HepG2 (cell line): ENCODE results near the gene ANKUB1. TPM values are rescaled to one million over a fixed set of nuclear protein-coding genes. Genes with fewer than 3 reads are reported as not detected.

ENCODE experiments used
- ATAC-seq: fragments of 200-7000 bp; cut with Tn5 transposase; 3 replicates; pipeline ENCODE4 v1.9.1; 2020; ENCODE audit warnings: mild to moderate bottlenecking, moderate library complexity
- BruUV-seq: library from RNA; stranded (reverse); fragments of 400-500 nt; replicated peaks from 2 replicates; lab custom pipeline; 2021; lab: Mats Ljungman, UMichigan
- CTCF ChIA-PET: fragments of 300-600 bp; formaldehyde crosslinking; extraction: SDS; loops from one replicate; lab custom pipeline; 2021; ENCODE audit warnings: low total read pairs, inconsistent platforms, low intra/inter-chr PET ratio; lab: Yijun Ruan, JAX
- POLR2A ChIA-PET: fragments of 350-600 bp; sonication (Branson Sonifier 250); formaldehyde crosslinking; loops from one replicate; lab custom pipeline; 2020; ENCODE audit warnings: antibody characterized with exemption, inconsistent platforms; lab: Yijun Ruan, JAX
- DNase-seq: peaks from one replicate; pipeline ENCODE4 v3.0.0-alpha.2; 2015; ENCODE audit warnings: low spot score
- FAIRE-seq: peaks from 3 replicates; lab custom pipeline; 2011; peaks lifted over from hg19 to GRCh38; lab: Jason Lieb, UNC
- H2AFZ ChIP-seq: one replicate; pipeline ENCODE4 v1.6.1; 2011; ENCODE audit warnings: low read length, inconsistent platforms
- H3K27ac ChIP-seq: fragments of 300-600 bp; 3 replicates; pipeline ENCODE4 v1.8.0; 2011; ENCODE audit warnings: mixed run types, mild to moderate bottlenecking, mixed read lengths, low read length, inconsistent platforms; ENCODE audit not compliant: insufficient read depth; ENCODE audit errors: extremely low read length
- H3K27me3 ChIP-seq, 2 experiments: fragments of 200-600 bp in 1 of 2; 2 replicates in 1 of 2; 3 replicates in 1 of 2; pipeline versions ENCODE4 v1.6.0 to v1.8.0; 2011; ENCODE audit warnings: low read length in 2 of 2, mild to moderate bottlenecking in 2 of 2, moderate library complexity in 2 of 2, inconsistent platforms in 1 of 2; ENCODE audit not compliant: insufficient read depth in 2 of 2, control insufficient read depth in 1 of 2
- H3K36me3 ChIP-seq, 2 experiments: fragments of 200-600 bp in 1 of 2; replicated peaks in 1 of 2; 2 replicates in 1 of 2; 3 replicates in 1 of 2; pipeline versions ENCODE4 v1.5.1 to v1.8.0; 2011; ENCODE audit warnings: low read length in 2 of 2, inconsistent platforms in 1 of 2; ENCODE audit not compliant: insufficient read depth in 2 of 2, control insufficient read depth in 1 of 2
- H3K4me1 ChIP-seq: 2 replicates; pipeline ENCODE4 v1.5.1; 2012; ENCODE audit warnings: low read length, inconsistent platforms; ENCODE audit not compliant: insufficient read depth
- H3K4me2 ChIP-seq: 2 replicates; pipeline ENCODE4 v1.6.0; 2011; ENCODE audit warnings: low read depth, low read length, inconsistent platforms
- H3K4me3 ChIP-seq, 3 experiments: fragments of 200-600 bp in 1 of 3; sonication (generic), shearing (Covaris generic) in 1 of 3; replicated peaks in 1 of 3; 2 replicates each; pipeline ENCODE4 v1.5.1; 2011 to 2016; ENCODE audit warnings: low read length in 3 of 3, inconsistent platforms in 2 of 3, low read depth in 2 of 3, mild to moderate bottlenecking in 2 of 3, control low read depth in 1 of 3, mixed read lengths in 1 of 3; ENCODE audit not compliant: insufficient read depth in 1 of 3
- H3K79me2 ChIP-seq: one replicate; pipeline ENCODE4 v1.6.1; 2011; ENCODE audit warnings: low read length, inconsistent platforms; ENCODE audit not compliant: insufficient read depth
- H3K9ac ChIP-seq: 2 replicates; pipeline ENCODE4 v1.6.0; 2011; ENCODE audit warnings: mild to moderate bottlenecking, low read depth, low read length, inconsistent platforms; ENCODE audit not compliant: insufficient read depth
- H3K9me3 ChIP-seq: 2 replicates; pipeline ENCODE4 v1.5.1; 2012; ENCODE audit warnings: mild to moderate bottlenecking, low read length
- H4K20me1 ChIP-seq: 2 replicates; pipeline ENCODE4 v1.6.0; 2011; ENCODE audit warnings: inconsistent platforms, mild to moderate bottlenecking, low read length, moderate library complexity; ENCODE audit not compliant: insufficient read depth
- PAX8 ChIP-seq: sonication (generic); formaldehyde crosslinking; IDR thresholded peaks from 2 replicates; pipeline ENCODE4 v1.8.0; 2022; ENCODE audit warnings: mild to moderate bottlenecking, missing genetic modification reagents, borderline replicate concordance
- SALL2 ChIP-seq: sonication (generic); formaldehyde crosslinking; IDR thresholded peaks from 2 replicates; pipeline ENCODE4 v1.8.1; 2023; ENCODE audit warnings: mild to moderate bottlenecking, missing genetic modification reagents, inconsistent platforms
- SRSF1 ChIP-seq: fragments of 200-400 bp; formaldehyde crosslinking; optimal IDR thresholded peaks from 2 replicates; pipeline ENCODE3; 2017; ENCODE audit warnings: mild to moderate bottlenecking, low read depth, low read length, moderate library complexity
- ZKSCAN1 ChIP-seq: fragments of 150-350 bp; IDR thresholded peaks from 2 replicates; pipeline ENCODE4 v1.6.1; 2014; ENCODE audit warnings: low read length
- ZNF776 ChIP-seq: sonication (generic); formaldehyde crosslinking; IDR thresholded peaks from 2 replicates; pipeline ENCODE4 v1.4.0; 2020; ENCODE audit warnings: mild to moderate bottlenecking, missing genetic modification reagents
- ZSCAN21 ChIP-seq: sonication (generic); formaldehyde crosslinking; IDR thresholded peaks from 2 replicates; pipeline ENCODE4 v1.8.0; 2022; ENCODE audit warnings: mild to moderate bottlenecking, missing genetic modification reagents, moderate library complexity, borderline replicate concordance
- whole genome bisulfite sequencing: methylation state at CpG from one replicate; pipeline ENCODE4 v1.1.6; 2017; ENCODE audit warnings: low lambda C conversion rate; 5-methylcytosine and 5-hydroxymethylcytosine counted together
- in situ Hi-C: cut with HindIII; loops from 2 replicates; pipeline ENCODE4 v1.10.0; 2017; ENCODE audit warnings: low pct_unique_long_range_greater_than_20kb; ENCODE audit not compliant: extremely low pct_ligation_motif_present
- intact Hi-C: fragments of 100-400 bp; cut with micrococcal nuclease; formaldehyde crosslinking; loops from one replicate; pipeline ENCODE4 v1.10.0; 2022; ENCODE audit not compliant: unreplicated experiment
- polyA plus RNA-seq, 8 experiments: library from polyadenylated mRNA; depleted of rRNA in 3 of 8; stranded (reverse) in 7 of 8; unstranded in 1 of 8; fragments of >200 nt; fragmentation: Illumina TruSeq in 4 of 8; extraction: Trizol in 4 of 8; gene quantifications; 2 replicates each; pipeline versions ENCODE4 v1.2.1 to v1.2.3, GENCODE V29; 2011 to 2016; ENCODE audit warnings: low read depth in 4 of 8, missing spikeins in 1 of 8, mixed read lengths in 1 of 8; ENCODE audit not compliant: insufficient read depth in 1 of 8
- total RNA-seq, 5 experiments: library from RNA; depleted of rRNA; stranded (reverse); fragments of >200 nt; fragmentation: Illumina TruSeq; extraction: Trizol; gene quantifications; 2 replicates each; pipeline ENCODE4 v1.2.3, GENCODE V29; 2016; ENCODE audit warnings: low read depth in 1 of 5
- TF ChIP-seq, protein P1 (sequence below): sonication (generic); formaldehyde crosslinking; IDR thresholded peaks from 2 replicates; pipeline ENCODE4 v1.8.1; 2023; ENCODE audit warnings: missing genetic modification reagents, mild to moderate bottlenecking, borderline replicate concordance
- TF ChIP-seq, protein P2 (sequence below): sonication (generic); formaldehyde crosslinking; IDR thresholded peaks from 2 replicates; pipeline ENCODE4 v1.4.0; 2020; ENCODE audit warnings: mild to moderate bottlenecking, missing genetic modification reagents
- TF ChIP-seq, protein P3 (sequence below): sonication (generic); formaldehyde crosslinking; IDR thresholded peaks from 2 replicates; pipeline ENCODE4 v1.5.0; 2020; ENCODE audit warnings: missing genetic modification reagents
- TF ChIP-seq, protein P4 (sequence below), 2 experiments: fragments of 450-650 bp in 1 of 2; sonication (generic) in 1 of 2; formaldehyde crosslinking in 1 of 2; IDR thresholded peaks; 2 replicates each; pipeline versions ENCODE4 v1.6.1 to v1.8.0; 2016 to 2022; ENCODE audit warnings: antibody characterized with exemption in 1 of 2, mild to moderate bottlenecking in 1 of 2, missing genetic modification reagents in 1 of 2
- TF ChIP-seq, protein P5 (sequence below): sonication (generic); formaldehyde crosslinking; IDR thresholded peaks from 2 replicates; pipeline ENCODE4 v1.8.1; 2023; ENCODE audit warnings: mild to moderate bottlenecking, inconsistent platforms, moderate library complexity, missing genetic modification reagents, borderline replicate concordance

Gene ANKUB1
- total and polyA plus RNA-seq, 2 of the 13 experiments (the other 11 are each of a cell fraction or from before 2014, with no cell fraction given) = not detected

DNA sequence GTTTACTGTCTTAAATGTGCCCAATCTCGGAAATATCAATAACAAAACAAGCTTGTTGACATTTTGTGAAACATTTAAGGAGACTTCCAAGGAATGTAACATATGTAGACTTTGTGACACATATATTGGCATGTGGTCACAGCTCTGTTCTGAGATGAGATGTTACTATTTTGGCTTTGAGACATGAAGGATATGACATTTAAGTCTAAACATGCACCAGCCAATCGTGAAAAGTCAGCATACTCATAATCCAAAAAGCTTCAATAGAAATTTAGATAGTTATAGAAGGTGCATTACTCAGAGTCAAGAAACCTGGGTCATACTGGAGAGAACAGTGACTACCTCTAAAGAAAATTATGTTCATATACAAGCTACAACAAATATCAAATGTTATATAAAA lies 53.5 kb downstream of the ANKUB1 start:
- Histone ChIP-seq H3K4me1 (peaks cover 26% of the 10 kb centered on the region), H3K79me2 (no peaks in the 10 kb centered on the region), H2AFZ (no peak overlapping the region), H4K20me1 (no peaks in the 10 kb centered on the region), H3K4me3 (no peak overlapping the region), H3K27me3 (no peaks in the 10 kb centered on the region), H3K4me2 (no peak overlapping the region), H3K27ac (peak overlapping the region; percentile 8), H3K36me3 (peaks cover 0 to 1% of the 10 kb centered on the region in 2 experiments; a peak in 2 of 5 replicates), H3K9me3 (no peaks in the 10 kb centered on the region), H3K9ac (no peak overlapping the region)
- CTCF ChIA-PET = no interaction called here
- WGBS = 94% methylated on average over 2 of the region's 2 CpGs
- DNase-seq (no peak), FAIRE-seq (no peak), ATAC-seq (no peak)
- POLR2A ChIA-PET = no interaction called here
- in situ Hi-C loops = no loop called here
- BruUV-seq = no TSS peak
- intact Hi-C loops = no loop called here
- TF ChIP-seq, protein P1, sequence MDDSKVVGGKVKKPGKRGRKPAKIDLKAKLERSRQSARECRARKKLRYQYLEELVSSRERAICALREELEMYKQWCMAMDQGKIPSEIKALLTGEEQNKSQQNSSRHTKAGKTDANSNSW (CRISPR knock-in tag) = no peak
- no peak for TF ChIP-seq PAX8
- no peak for TF ChIP-seq SRSF1
- no peak for TF ChIP-seq SALL2 (CRISPR knock-in tag)
- TF ChIP-seq ZNF776 (CRISPR knock-in tag) = no peak
- TF ChIP-seq, protein P2, sequence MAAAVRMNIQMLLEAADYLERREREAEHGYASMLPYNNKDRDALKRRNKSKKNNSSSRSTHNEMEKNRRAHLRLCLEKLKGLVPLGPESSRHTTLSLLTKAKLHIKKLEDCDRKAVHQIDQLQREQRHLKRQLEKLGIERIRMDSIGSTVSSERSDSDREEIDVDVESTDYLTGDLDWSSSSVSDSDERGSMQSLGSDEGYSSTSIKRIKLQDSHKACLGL (CRISPR knock-in tag) = no peak
- no peak for TF ChIP-seq ZKSCAN1
- TF ChIP-seq, protein P3, sequence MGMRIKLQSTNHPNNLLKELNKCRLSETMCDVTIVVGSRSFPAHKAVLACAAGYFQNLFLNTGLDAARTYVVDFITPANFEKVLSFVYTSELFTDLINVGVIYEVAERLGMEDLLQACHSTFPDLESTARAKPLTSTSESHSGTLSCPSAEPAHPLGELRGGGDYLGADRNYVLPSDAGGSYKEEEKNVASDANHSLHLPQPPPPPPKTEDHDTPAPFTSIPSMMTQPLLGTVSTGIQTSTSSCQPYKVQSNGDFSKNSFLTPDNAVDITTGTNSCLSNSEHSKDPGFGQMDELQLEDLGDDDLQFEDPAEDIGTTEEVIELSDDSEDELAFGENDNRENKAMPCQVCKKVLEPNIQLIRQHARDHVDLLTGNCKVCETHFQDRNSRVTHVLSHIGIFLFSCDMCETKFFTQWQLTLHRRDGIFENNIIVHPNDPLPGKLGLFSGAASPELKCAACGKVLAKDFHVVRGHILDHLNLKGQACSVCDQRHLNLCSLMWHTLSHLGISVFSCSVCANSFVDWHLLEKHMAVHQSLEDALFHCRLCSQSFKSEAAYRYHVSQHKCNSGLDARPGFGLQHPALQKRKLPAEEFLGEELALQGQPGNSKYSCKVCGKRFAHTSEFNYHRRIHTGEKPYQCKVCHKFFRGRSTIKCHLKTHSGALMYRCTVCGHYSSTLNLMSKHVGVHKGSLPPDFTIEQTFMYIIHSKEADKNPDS (CRISPR knock-in tag) = no peak
- TF ChIP-seq, protein P4, sequence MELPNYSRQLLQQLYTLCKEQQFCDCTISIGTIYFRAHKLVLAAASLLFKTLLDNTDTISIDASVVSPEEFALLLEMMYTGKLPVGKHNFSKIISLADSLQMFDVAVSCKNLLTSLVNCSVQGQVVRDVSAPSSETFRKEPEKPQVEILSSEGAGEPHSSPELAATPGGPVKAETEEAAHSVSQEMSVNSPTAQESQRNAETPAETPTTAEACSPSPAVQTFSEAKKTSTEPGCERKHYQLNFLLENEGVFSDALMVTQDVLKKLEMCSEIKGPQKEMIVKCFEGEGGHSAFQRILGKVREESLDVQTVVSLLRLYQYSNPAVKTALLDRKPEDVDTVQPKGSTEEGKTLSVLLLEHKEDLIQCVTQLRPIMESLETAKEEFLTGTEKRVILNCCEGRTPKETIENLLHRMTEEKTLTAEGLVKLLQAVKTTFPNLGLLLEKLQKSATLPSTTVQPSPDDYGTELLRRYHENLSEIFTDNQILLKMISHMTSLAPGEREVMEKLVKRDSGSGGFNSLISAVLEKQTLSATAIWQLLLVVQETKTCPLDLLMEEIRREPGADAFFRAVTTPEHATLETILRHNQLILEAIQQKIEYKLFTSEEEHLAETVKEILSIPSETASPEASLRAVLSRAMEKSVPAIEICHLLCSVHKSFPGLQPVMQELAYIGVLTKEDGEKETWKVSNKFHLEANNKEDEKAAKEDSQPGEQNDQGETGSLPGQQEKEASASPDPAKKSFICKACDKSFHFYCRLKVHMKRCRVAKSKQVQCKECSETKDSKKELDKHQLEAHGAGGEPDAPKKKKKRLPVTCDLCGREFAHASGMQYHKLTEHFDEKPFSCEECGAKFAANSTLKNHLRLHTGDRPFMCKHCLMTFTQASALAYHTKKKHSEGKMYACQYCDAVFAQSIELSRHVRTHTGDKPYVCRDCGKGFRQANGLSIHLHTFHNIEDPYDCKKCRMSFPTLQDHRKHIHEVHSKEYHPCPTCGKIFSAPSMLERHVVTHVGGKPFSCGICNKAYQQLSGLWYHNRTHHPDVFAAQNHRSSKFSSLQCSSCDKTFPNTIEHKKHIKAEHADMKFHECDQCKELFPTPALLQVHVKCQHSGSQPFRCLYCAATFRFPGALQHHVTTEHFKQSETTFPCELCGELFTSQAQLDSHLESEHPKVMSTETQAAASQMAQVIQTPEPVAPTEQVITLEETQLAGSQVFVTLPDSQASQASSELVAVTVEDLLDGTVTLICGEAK (IDR thresholded peaks at IDR 0.05) = no peak
- TF ChIP-seq, protein P4 (CRISPR knock-in tag; IDR thresholded peaks at IDR 0.05) = no peak
- TF ChIP-seq ZSCAN21 = no peak
- TF ChIP-seq, protein P5, sequence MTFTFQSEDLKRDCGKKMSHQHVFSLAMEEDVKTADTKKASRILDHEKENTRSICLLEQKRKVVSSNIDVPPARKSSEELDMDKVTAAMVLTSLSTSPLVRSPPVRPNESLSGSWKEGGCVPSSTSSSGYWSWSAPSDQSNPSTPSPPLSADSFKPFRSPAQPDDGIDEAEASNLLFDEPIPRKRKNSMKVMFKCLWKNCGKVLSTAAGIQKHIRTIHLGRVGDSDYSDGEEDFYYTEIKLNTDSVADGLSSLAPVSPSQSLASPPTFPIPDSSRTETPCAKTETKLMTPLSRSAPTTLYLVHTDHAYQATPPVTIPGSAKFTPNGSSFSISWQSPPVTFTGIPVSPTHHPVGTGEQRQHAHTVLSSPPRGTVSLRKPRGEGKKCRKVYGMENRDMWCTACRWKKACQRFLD = no peak
